ENCODE results near the gene ARHGAP24.

- TF ChIP-seq CTCF (IDR thresholded peaks at IDR 0.05) (no peak), EZH2 (IDR thresholded peaks at IDR 0.05; ENCODE audit: borderline replicate concordance, insufficient read depth, low read depth, low read length, poor library complexity, severe bottlenecking) (no peak)
Measured at GRCh38 chr4:85829276-85830051, 354.5 kb downstream of the ARHGAP24 start.
